HepG2 (cell line): Measurements from ENCODE around the gene SPTSSA. TPM values are rescaled to one million over a fixed set of nuclear protein-coding genes. Genes with fewer than 3 reads are reported as not detected.

Experiments
- EEA1 ChIP-seq: sonication (generic); formaldehyde crosslinking; IDR thresholded peaks from 2 replicates; pipeline ENCODE4 v1.5.1; 2020; ENCODE audit warnings: mild to moderate bottlenecking, missing genetic modification reagents, borderline replicate concordance
- MAF1 ChIP-seq: sonication (generic); formaldehyde crosslinking; IDR thresholded peaks from 2 replicates; pipeline ENCODE4 v1.5.0; 2020; ENCODE audit warnings: missing genetic modification reagents, borderline replicate concordance
- NCOR1 ChIP-seq: fragments of 200-600 bp; sonication (generic); IDR thresholded peaks from 2 replicates; pipeline ENCODE4 v1.7.0; 2017; ENCODE audit warnings: antibody characterized with exemption, low read length, borderline replicate concordance
- POLR2AphosphoS5 ChIP-seq: IDR thresholded peaks from 2 replicates; pipeline ENCODE4 v1.6.1; 2012; ENCODE audit warnings: low read depth, low read length
- RFXAP ChIP-seq: sonication (generic); formaldehyde crosslinking; IDR thresholded peaks from 2 replicates; pipeline ENCODE4 v1.4.0; 2020; ENCODE audit warnings: missing genetic modification reagents, borderline replicate concordance
- RXRB ChIP-seq: IDR thresholded peaks from 2 replicates; pipeline ENCODE4 v1.6.1; 2016; ENCODE audit warnings: borderline replicate concordance, missing genetic modification reagents, missing compliant biosample characterization
- TEAD3 ChIP-seq: optimal IDR thresholded peaks from 2 replicates; pipeline ENCODE3; 2016; ENCODE audit warnings: borderline replicate concordance
- TRIM22 ChIP-seq: fragments of 450-650 bp; IDR thresholded peaks from 2 replicates; pipeline ENCODE4 v1.6.1; 2017
- ZFP62 ChIP-seq: sonication (generic); formaldehyde crosslinking; IDR thresholded peaks from 2 replicates; pipeline ENCODE4 v1.4.0; 2020; ENCODE audit warnings: missing genetic modification reagents
- ZHX2 ChIP-seq, 2 experiments: sonication (generic) in 1 of 2; formaldehyde crosslinking in 1 of 2; IDR thresholded peaks; 2 replicates each; pipeline versions ENCODE4 v1.6.1 to v1.9.0; 2014 to 2022; ENCODE audit warnings: antibody characterized with exemption in 1 of 2, borderline replicate concordance in 1 of 2, inconsistent platforms in 1 of 2, low read depth in 1 of 2, missing genetic modification reagents in 1 of 2
- ZNF251 ChIP-seq: sonication (generic); formaldehyde crosslinking; IDR thresholded peaks from 2 replicates; pipeline ENCODE4 v1.9.0; 2021; ENCODE audit warnings: mild to moderate bottlenecking, missing genetic modification reagents
- ZNF562 ChIP-seq: sonication (generic); formaldehyde crosslinking; IDR thresholded peaks from 2 replicates; pipeline ENCODE4 v1.8.0; 2022; ENCODE audit warnings: missing genetic modification reagents, borderline replicate concordance
- ZNF576 ChIP-seq: sonication (generic); formaldehyde crosslinking; IDR thresholded peaks from 2 replicates; pipeline ENCODE4 v1.4.0; 2020; ENCODE audit warnings: mild to moderate bottlenecking, missing genetic modification reagents
- ZNF580 ChIP-seq: IDR thresholded peaks from 2 replicates; pipeline ENCODE4 v1.6.1; 2016; ENCODE audit warnings: low read depth, borderline replicate concordance
- ZNF746 ChIP-seq: sonication (generic); formaldehyde crosslinking; IDR thresholded peaks from 2 replicates; pipeline ENCODE4 v1.8.0; 2022; ENCODE audit warnings: mild to moderate bottlenecking, missing genetic modification reagents
- ZSCAN30 ChIP-seq: sonication (generic); formaldehyde crosslinking; IDR thresholded peaks from 2 replicates; pipeline ENCODE4 v1.5.0; 2020; ENCODE audit warnings: mild to moderate bottlenecking, missing genetic modification reagents
- ZSCAN9 ChIP-seq: IDR thresholded peaks from 2 replicates; pipeline ENCODE4 v1.6.1; 2016; ENCODE audit warnings: borderline replicate concordance
- ZXDC ChIP-seq: sonication (generic); formaldehyde crosslinking; IDR thresholded peaks from 2 replicates; pipeline ENCODE4 v1.5.0; 2020; ENCODE audit warnings: mild to moderate bottlenecking, missing genetic modification reagents
- polyA plus RNA-seq, 8 experiments: library from polyadenylated mRNA; depleted of rRNA in 3 of 8; stranded (reverse) in 7 of 8; unstranded in 1 of 8; fragments of >200 nt; fragmentation: Illumina TruSeq in 4 of 8; extraction: Trizol in 4 of 8; gene quantifications; 2 replicates each; pipeline versions ENCODE4 v1.2.1 to v1.2.3, GENCODE V29; 2011 to 2016; ENCODE audit warnings: low read depth in 4 of 8, missing spikeins in 1 of 8, mixed read lengths in 1 of 8; ENCODE audit not compliant: insufficient read depth in 1 of 8
- total RNA-seq, 5 experiments: library from RNA; depleted of rRNA; stranded (reverse); fragments of >200 nt; fragmentation: Illumina TruSeq; extraction: Trizol; gene quantifications; 2 replicates each; pipeline ENCODE4 v1.2.3, GENCODE V29; 2016; ENCODE audit warnings: low read depth in 1 of 5

The SPTSSA gene
- total and polyA plus RNA-seq, 2 of the 13 experiments (the other 11 are each of a cell fraction or from before 2014, with no cell fraction given) = 19.1 to 86.1 TPM

GRCh38 chr14:34462132-34462893, at the start of gene SPTSSA (continued):
- TF ChIP-seq ZHX2 (IDR thresholded peaks at IDR 0.05; ENCODE audit: low read depth) (peak; percentile 68; the same call in 1 of the 2 replicates), ZHX2 (CRISPR knock-in tag; IDR thresholded peaks at IDR 0.05; ENCODE audit: borderline replicate concordance) (no peak), TRIM22 (no peak), ZNF576 (CRISPR knock-in tag) (peak; percentile 73; the same call in 1 of the 2 replicates), MAF1 (peak; percentile 72; the same call in 1 of the 2 replicates), RFXAP (CRISPR knock-in tag) (peak; percentile 91), ZNF562 (no peak), ZFP62 (peak; percentile 54; the same call in 1 of the 2 replicates), TEAD3 (CRISPR knock-in tag) (peak; percentile 69), ZNF746 (CRISPR knock-in tag) (peak; percentile 68; the same call in 1 of the 2 replicates), NCOR1 (no peak), EEA1 (CRISPR knock-in tag) (peak; percentile 93), ZXDC (peak; percentile 98), ZSCAN30 (CRISPR knock-in tag) (no peak), ZNF251 (CRISPR knock-in tag) (no peak), ZNF580 (CRISPR knock-in tag) (peak; percentile 54), ZSCAN9 (no peak), POLR2AphosphoS5 (peak; percentile 98), RXRB (CRISPR knock-in tag) (peak; percentile 77)
